EH (cell line): Measurements from ENCODE around the gene CDK11B.
"Not testable (repeated sequence)": the region's sequence is repeated elsewhere in the genome, so short reads cannot be mapped to it uniquely, and the experiment has no call there.

Experiments used
- DNase-seq: peaks from one replicate; pipeline ENCODE4 v3.0.0-alpha.2; 2015; ENCODE audit warnings: low read depth

CDK11B gene

DNA sequence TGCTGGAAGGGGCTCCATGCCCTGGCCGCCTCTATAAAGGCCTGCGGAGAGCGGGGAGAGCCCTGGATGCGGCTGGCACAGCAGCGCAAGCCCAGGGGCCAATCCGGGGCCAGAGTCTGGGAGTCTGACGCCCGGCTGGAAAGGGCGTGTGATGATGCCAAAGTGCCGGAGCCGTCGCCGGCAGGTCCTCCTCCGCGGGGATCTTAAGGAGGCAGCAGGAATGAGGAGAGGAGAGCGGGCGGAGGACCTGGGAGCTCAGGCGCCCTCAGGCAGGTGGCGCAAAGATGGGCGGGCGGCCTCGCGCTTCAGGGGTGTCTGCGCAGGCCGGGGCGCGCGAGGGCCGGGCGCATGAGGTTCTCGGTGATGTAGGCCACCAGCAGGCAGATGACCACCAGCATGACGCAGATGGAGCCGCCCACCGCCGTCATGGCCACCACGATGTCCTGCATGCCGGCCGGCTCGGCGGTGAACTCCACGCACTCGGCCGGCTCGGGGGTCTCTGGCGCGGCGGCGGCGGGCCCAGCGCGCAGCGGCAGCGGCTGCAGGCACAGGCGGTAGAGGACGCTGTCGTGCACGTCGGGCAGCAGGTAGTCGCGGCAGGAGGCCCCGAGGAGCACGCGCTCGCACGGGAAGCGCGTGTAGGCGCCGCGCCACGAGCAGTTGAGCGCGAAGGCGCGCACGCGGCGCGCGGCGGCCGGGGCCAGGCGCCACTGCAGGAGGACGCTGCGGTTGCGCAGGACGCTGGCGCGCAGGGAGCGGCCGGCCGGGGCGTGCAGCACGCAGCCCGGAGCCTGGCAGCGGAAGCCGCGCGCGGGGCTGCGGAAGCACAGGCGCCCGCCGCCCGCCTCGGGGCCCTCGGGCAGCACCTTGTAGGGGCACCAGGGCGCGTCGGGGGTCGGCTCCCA lies 59.5 kb downstream of the CDK11B start:
- peak; percentile 51 for DNase-seq

DNA sequence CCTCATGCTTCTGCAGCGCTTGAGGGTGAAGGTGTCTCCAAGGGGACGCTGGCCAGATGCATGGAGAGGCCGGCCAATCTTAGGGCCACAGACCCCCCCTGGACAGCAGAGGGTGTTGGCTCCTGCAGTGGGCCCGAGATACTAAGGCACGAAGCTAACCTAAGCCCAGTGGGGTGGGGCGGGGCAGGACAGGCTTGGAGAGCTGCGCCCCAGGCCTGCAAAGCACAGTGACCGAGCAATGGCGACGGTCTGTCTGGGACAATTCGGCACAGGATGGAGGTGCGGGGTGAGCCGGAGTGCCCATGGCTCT lies 60.1 kb downstream of the CDK11B start:
- no peak for DNase-seq

DNA sequence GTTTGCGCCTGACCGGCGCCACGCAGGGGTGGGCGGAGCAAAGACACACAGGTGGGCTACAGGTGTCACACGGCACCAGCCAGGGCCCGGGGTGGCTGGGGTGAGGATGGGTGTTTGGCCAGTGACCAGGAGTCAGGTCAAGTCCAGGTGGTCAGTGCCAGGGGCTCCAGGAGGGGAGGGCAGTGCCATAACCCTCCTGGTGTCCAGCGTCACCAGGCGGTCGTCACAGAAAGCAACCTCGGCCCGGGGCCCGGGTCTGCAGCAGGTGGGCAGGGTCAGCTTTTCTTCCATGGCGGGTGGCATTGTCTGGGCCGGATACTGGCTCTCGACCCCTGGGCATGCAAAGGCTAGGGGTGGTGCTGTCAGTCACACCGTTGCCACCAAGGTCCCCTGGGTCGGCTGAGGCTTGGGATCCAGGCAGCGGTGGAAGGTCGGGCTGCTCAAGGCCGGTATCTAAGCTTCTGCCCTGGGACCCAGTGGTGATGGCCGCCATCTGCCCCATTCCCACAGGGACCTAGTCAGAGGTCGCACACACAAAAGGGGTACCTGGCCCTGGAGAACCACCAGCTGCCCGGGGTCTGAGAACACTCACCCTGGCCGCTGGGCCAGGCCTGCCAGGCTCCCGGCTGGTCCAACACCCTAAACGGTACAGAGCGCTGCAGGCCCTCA lies 60.6 kb downstream of the CDK11B start:
- DNase-seq: no peak

DNA sequence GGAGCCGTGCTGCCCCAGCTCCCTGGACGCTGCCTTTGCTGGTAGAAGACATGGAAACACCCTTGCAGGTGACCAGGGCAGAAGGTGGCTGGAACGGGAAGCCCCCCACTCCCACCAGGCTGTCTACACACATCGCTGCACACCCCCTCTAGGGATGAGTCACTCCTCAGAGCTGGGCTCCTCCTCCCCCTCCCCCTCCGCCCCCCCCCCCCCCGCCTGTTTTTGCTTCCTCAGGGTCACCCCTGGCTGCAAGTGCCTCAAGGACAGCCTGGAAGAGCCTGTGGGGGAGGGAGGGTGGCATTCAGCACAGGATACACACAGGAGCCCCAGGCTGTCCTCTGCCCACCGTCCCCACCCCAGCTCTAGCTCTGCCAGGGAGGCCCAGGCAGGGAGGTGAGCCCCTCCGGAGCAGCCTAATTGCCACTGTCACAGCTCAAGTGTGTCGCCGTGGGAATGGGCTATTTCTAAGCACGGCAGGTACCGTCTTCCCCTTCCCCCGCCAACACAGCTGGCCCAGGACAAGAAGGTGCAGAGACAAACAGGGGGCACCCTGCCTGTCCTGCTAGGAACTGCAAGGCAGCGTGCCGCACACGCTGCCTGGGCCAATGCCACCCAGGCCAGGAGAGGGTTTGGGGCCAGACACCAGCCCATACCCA lies 61.4 kb downstream of the CDK11B start:
- DNase-seq: peak; percentile 46

DNA sequence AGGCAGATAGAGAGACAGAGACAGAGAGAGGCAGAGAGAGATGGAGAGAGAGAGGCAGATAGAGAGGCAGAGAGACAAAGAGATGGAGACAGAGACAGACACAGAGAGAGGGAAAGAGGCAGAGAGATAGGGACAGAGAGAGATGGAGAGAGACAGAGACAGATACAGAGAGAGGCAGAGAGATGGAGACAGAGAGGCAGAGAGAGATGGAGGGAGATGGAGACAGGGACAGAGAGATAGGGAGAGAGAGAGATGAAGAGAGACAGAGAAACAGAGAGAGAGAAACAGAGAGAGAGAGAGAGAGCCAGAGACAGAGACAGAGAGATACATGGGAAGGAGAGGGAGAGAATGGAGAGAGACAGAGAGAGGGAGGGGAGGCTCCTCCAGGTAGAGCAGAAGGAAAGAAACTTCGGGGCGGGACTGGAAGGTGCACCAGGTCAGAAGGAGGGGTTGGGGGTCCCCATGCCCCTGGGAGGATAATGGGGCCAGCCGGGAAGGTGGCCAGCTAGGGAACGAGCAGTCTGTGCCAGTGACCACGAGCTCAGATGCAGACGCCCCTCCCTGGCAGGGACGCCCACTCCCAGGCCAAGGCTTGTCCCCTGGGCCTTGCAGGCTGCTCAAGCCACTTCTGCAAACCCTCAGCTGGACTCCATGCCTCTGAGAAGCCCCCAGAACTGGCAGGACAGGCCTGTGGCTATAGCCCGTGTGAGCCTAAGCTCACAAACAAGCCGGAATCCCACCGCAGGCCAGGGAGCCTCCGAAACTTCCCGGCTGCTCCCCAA lies 62.1 kb downstream of the CDK11B start:
- DNase-seq: no peak

DNA sequence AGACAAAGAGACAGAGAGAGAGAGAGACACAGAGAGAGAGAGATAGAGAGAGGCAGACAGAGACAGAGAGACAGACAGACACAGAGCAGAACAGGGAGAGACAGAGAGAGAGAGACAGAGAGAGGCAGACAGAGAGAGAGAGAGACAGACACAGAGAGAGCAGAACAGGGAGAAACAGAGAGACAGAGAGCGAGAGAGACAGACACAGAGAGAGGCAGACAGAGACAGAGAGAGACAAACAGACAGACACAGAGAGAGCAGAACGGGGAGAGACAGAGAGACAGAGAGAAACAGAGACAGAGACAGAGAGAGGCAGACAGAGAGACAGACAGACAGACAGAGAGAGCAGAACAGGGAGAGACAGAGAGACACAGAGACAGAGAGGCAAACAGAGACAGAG lies 63.5 kb downstream of the CDK11B start:
- DNase-seq: not testable (repeated sequence)

DNA sequence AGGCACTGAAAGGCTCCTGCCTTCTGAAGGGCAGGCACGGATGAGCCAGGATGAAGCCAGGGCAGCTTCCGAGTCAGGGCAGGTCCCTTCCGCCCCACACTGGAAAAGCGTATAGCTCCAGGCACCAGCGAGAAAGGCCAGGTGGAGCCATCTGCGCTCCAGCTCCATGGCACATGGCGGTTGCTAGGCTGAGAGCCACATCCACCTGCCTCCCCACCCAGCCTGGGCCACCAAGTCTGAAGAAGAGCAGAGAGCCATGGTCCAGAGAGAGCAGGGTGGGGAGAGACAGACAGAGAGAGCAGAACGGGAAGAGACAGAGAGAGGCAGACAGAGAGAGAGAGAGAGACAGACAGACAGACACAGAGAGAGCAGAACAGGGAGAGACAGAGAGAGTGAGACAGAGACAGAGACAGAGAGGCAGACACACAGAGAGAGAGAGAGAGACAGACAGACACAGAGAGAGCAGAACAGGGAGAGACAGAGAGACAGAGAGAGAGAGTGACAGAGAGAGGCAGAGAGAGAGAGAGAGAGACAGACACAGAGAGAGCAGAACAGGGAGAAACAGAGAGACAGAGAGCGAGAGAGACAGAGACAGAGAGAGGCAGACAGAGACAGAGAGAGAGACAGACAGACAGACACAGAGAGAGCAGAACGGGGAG lies 64.1 kb downstream of the CDK11B start:
- no peak for DNase-seq

DNA sequence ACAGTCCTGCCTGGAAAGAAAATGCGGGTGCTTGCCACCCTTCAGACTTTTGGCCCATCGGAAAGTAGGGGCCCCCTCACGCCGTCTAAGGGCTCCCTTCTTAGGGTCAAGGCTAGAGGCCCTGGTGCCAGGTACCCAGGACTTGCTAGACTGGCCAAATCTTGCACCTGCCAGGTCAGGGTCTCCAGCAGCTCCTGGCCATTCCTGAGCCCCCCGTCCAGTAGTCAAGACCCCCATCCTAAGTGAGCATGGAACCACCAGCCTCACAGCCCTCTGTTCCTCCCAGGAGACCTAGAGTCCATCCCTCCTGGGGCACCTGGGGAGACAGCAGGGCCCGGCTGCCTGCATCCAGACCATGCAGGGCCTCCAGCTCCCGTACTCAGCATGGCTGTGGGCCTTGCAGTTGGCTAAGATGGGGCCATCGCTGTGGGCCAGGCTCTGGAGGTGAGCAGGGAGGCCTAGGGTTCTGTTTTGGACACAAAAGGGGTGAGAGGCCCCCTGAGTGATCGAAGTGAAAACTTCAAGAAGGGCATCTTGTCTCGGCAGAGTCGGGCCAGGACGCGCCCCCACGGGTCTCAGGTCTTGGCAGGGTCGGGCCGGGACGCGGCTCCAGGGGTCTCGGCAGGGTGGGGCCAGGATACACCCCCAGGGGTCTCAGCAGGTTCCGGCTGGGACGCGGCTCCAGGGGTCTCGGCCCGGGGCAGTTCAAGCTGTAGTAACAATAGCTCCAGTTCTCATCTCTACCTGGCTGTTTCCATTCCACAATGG lies 64.8 kb downstream of the CDK11B start:
- DNase-seq: no peak

DNA sequence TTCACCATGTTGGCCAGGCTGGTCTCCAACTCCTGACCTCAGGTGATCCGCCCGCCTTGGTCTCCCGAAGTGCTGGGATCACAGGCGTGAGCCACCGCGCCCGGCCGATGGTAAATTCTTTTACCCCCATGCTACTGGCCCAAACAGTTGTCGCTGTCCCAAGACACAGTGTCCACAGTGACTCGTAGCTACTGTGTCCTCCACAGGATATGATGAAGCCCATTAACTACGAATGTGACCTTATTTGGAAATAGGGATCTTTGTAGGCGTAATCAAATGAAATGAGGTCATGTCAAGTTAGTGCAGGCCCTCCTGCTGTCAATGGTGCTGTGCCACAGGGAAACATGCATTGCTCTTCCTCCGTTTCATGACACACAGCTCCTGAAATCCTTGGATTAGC lies 67.4 kb downstream of the CDK11B start:
- peak; percentile 62 for DNase-seq
